ENCODE data around the gene USP34. TPM values are rescaled to one million over a fixed set of nuclear protein-coding genes. Genes with fewer than 3 reads are reported as not detected.

Gene USP34
- total and polyA plus RNA-seq, 9 of the 15 experiments (the other 6 are each of a cell fraction or from before 2014, with no cell fraction given): 19.8 to 108 (median 67.8) TPM

- no peak overlapping the region for H3K4me2 ChIP-seq (ENCODE audit: insufficient read depth, low read length)
- CTCF ChIA-PET (ENCODE audit: low intra/inter-chr PET ratio): no interaction called here
- TF ChIP-seq ZNF212 (CRISPR knock-in tag; IDR thresholded peaks at IDR 0.05) (no peak), ZNF3 (CRISPR knock-in tag; IDR thresholded peaks at IDR 0.05) (no peak), ZNF655 (CRISPR knock-in tag; IDR thresholded peaks at IDR 0.05) (no peak), ELF4 (CRISPR knock-in tag; IDR thresholded peaks at IDR 0.05) (no peak), NONO (IDR thresholded peaks at IDR 0.05; ENCODE audit: low read depth in 2 of 2, low read length in 1 of 2) (no peak), TRIM24 (IDR thresholded peaks at IDR 0.05) (no peak), TBL1XR1 (IDR thresholded peaks at IDR 0.05; ENCODE audit: low read length in 2 of 2) (no peak), ARHGAP35 (IDR thresholded peaks at IDR 0.05; ENCODE audit: partially characterized antibody) (no peak), CTBP1 (IDR thresholded peaks at IDR 0.05; ENCODE audit: borderline replicate concordance) (no peak), ILK (tag; IDR thresholded peaks at IDR 0.05; ENCODE audit: borderline replicate concordance, low read depth) (no peak), SMARCA4 (IDR thresholded peaks at IDR 0.05) (no peak), HMGXB4 (CRISPR knock-in tag; IDR thresholded peaks at IDR 0.05) (no peak), ZBTB12 (CRISPR knock-in tag; IDR thresholded peaks at IDR 0.05) (no peak), ZKSCAN3 (CRISPR knock-in tag; IDR thresholded peaks at IDR 0.05) (no peak), ZNF398 (CRISPR knock-in tag; IDR thresholded peaks at IDR 0.05) (no peak), HINFP (tag; conservative IDR thresholded peaks at IDR 0.05; ENCODE audit: low read depth) (no peak), SRSF7 (optimal IDR thresholded peaks at IDR 0.05; ENCODE audit: low read depth, low read length) (no peak)
These were observed 329.7 kb downstream of the USP34 start for GRCh38 chr2:61141151-61141550.

More at GRCh38 chr2:61141151-61141550, 329.7 kb downstream of the USP34 start:
- Histone ChIP-seq H3K36me3 (ENCODE audit: control insufficient read depth, insufficient read depth, low read length) (no peaks in the 10 kb centered on the region), H3K9me1 (ENCODE audit: control insufficient read depth, insufficient read depth, low read length) (no peaks in the 10 kb centered on the region), H3K4me1 (replicated peaks in 1 of 2; ENCODE audit: control insufficient read depth in 2 of 2, insufficient read depth in 2 of 2, low read length in 2 of 2) (no peaks in the 10 kb centered on the region), H3K9me3 (replicated peaks; ENCODE audit: control insufficient read depth, insufficient read depth, low read depth, low read length) (no peaks in the 10 kb centered on the region), H4K20me1 (replicated peaks; ENCODE audit: control insufficient read depth, insufficient read depth, low read length) (no peaks in the 10 kb centered on the region), H3K27me3 (ENCODE audit: control insufficient read depth in 2 of 2, insufficient read depth in 2 of 2, low read length in 2 of 2) (no peaks in the 10 kb centered on the region), H3K4me3 (no peak overlapping the region), H3K79me2 (ENCODE audit: control insufficient read depth, insufficient read depth, low read length) (no peaks in the 10 kb centered on the region), H3K27ac (ENCODE audit: extremely low read depth, low read depth, low read length) (no peak overlapping the region), H3K9ac (ENCODE audit: insufficient read depth in 1 of 2, low read depth in 2 of 2, low read length in 2 of 2) (no peak overlapping the region), H2AFZ (ENCODE audit: low read depth, low read length) (no peak overlapping the region)
- no peak for ATAC-seq
- POLR2A ChIA-PET: interaction anchor here (0.7 to 1.2 kb wide), 2 partner anchors 11 to 281 kb away, joined by 3 read pairs; no protein-coding TSS in a partner anchor
- intact Hi-C loops (cut with micrococcal nuclease): no loop called here
- in situ Hi-C loops (cut with MboI): no loop called here
- no peak for FAIRE-seq
- DNase-seq (ENCODE audit: extremely low read depth in 1 of 4, low spot score in 3 of 4): no peak
- BruUV-seq (replicated peaks): no TSS peak
- 80% methylated on average over 1 of the region's 1 CpG for WGBS (ENCODE audit: insufficient coverage, low coverage, missing lambda C conversion rate)

Data from K562 (cell line).